Measurements from ENCODE around the gene PJA1.
A peak's percentile ranks its signal among the peaks of the same experiment; 100 is the strongest.

Gene PJA1

GRCh38 chrX:69165087-69165651 is at the start of gene PJA1:
Gene PJA1 (minus strand): TSS chrX:69165453. CDS start chrX:69163073, 2,380 bp downstream.
- DNase-seq: peak; percentile 52
- in situ Hi-C loops (cut with HindIII; ENCODE audit: low pct_ligation_motif_present, low pct_unique_long_range_greater_than_20kb, low sequenced_read_pairs): no loop called here

GRCh38 chrX:69214463-69214862 is 49.2 kb upstream of the PJA1 start:
- in situ Hi-C loops (cut with HindIII; ENCODE audit: low pct_ligation_motif_present, low pct_unique_long_range_greater_than_20kb, low sequenced_read_pairs): no loop called here
- DNase-seq: no peak

- DNase-seq: no peak
- in situ Hi-C loops (cut with HindIII; ENCODE audit: low pct_ligation_motif_present, low pct_unique_long_range_greater_than_20kb, low sequenced_read_pairs): no loop called here
Observed at GRCh38 chrX:69211701-69212100, 46.4 kb upstream of the PJA1 start.

GRCh38 chrX:69210581-69210980 is 45.3 kb upstream of the PJA1 start:
- in situ Hi-C loops (cut with HindIII; ENCODE audit: low pct_ligation_motif_present, low pct_unique_long_range_greater_than_20kb, low sequenced_read_pairs): no loop called here
- DNase-seq: no peak

- DNase-seq: no peak
- in situ Hi-C loops (cut with HindIII; ENCODE audit: low pct_ligation_motif_present, low pct_unique_long_range_greater_than_20kb, low sequenced_read_pairs): no loop called here
Observed at GRCh38 chrX:69207216-69207615, 42.0 kb upstream of the PJA1 start.

GRCh38 chrX:69203638-69204037 is 38.4 kb upstream of the PJA1 start:
- no peak for DNase-seq
- in situ Hi-C loops (cut with HindIII; ENCODE audit: low pct_ligation_motif_present, low pct_unique_long_range_greater_than_20kb, low sequenced_read_pairs): no loop called here

GRCh38 chrX:69197690-69198089 is 32.4 kb upstream of the PJA1 start:
- in situ Hi-C loops (cut with HindIII; ENCODE audit: low pct_ligation_motif_present, low pct_unique_long_range_greater_than_20kb, low sequenced_read_pairs): no loop called here
- no peak for DNase-seq

- in situ Hi-C loops (cut with HindIII; ENCODE audit: low pct_ligation_motif_present, low pct_unique_long_range_greater_than_20kb, low sequenced_read_pairs): no loop called here
- DNase-seq: no peak
Observed at GRCh38 chrX:69196666-69197065, 31.4 kb upstream of the PJA1 start.

- DNase-seq: no peak
- in situ Hi-C loops (cut with HindIII; ENCODE audit: low pct_ligation_motif_present, low pct_unique_long_range_greater_than_20kb, low sequenced_read_pairs): no loop called here
Observed at GRCh38 chrX:69195810-69196209, 30.6 kb upstream of the PJA1 start.

GRCh38 chrX:69195192-69195591 is 29.9 kb upstream of the PJA1 start:
- in situ Hi-C loops (cut with HindIII; ENCODE audit: low pct_ligation_motif_present, low pct_unique_long_range_greater_than_20kb, low sequenced_read_pairs): no loop called here
- DNase-seq: no peak

GRCh38 chrX:69192603-69193002 is 27.4 kb upstream of the PJA1 start:
- DNase-seq: no peak
- in situ Hi-C loops (cut with HindIII; ENCODE audit: low pct_ligation_motif_present, low pct_unique_long_range_greater_than_20kb, low sequenced_read_pairs): no loop called here

GRCh38 chrX:69189576-69190371 is 24.5 kb upstream of the PJA1 start:
- DNase-seq: no peak
- in situ Hi-C loops (cut with HindIII; ENCODE audit: low pct_ligation_motif_present, low pct_unique_long_range_greater_than_20kb, low sequenced_read_pairs): no loop called here

- DNase-seq: no peak
- in situ Hi-C loops (cut with HindIII; ENCODE audit: low pct_ligation_motif_present, low pct_unique_long_range_greater_than_20kb, low sequenced_read_pairs): no loop called here
Observed at GRCh38 chrX:69186651-69187050, 21.4 kb upstream of the PJA1 start.

GRCh38 chrX:69185886-69186285 is 20.6 kb upstream of the PJA1 start:
- no peak for DNase-seq
- in situ Hi-C loops (cut with HindIII; ENCODE audit: low pct_ligation_motif_present, low pct_unique_long_range_greater_than_20kb, low sequenced_read_pairs): no loop called here

GRCh38 chrX:69185141-69185540 is 19.9 kb upstream of the PJA1 start:
- no peak for DNase-seq
- in situ Hi-C loops (cut with HindIII; ENCODE audit: low pct_ligation_motif_present, low pct_unique_long_range_greater_than_20kb, low sequenced_read_pairs): no loop called here

- DNase-seq: no peak
- in situ Hi-C loops (cut with HindIII; ENCODE audit: low pct_ligation_motif_present, low pct_unique_long_range_greater_than_20kb, low sequenced_read_pairs): no loop called here
Observed at GRCh38 chrX:69182818-69183380, 17.6 kb upstream of the PJA1 start.

- in situ Hi-C loops (cut with HindIII; ENCODE audit: low pct_ligation_motif_present, low pct_unique_long_range_greater_than_20kb, low sequenced_read_pairs): no loop called here
- no peak for DNase-seq
Observed at GRCh38 chrX:69179380-69179911, 14.2 kb upstream of the PJA1 start.

GRCh38 chrX:69178592-69178991 is 13.3 kb upstream of the PJA1 start:
- DNase-seq: no peak
- in situ Hi-C loops (cut with HindIII; ENCODE audit: low pct_ligation_motif_present, low pct_unique_long_range_greater_than_20kb, low sequenced_read_pairs): no loop called here

- DNase-seq: no peak
- in situ Hi-C loops (cut with HindIII; ENCODE audit: low pct_ligation_motif_present, low pct_unique_long_range_greater_than_20kb, low sequenced_read_pairs): no loop called here
Observed at GRCh38 chrX:69177511-69178162, 12.4 kb upstream of the PJA1 start.
